ENCODE results near the gene LCOR.

DNA sequence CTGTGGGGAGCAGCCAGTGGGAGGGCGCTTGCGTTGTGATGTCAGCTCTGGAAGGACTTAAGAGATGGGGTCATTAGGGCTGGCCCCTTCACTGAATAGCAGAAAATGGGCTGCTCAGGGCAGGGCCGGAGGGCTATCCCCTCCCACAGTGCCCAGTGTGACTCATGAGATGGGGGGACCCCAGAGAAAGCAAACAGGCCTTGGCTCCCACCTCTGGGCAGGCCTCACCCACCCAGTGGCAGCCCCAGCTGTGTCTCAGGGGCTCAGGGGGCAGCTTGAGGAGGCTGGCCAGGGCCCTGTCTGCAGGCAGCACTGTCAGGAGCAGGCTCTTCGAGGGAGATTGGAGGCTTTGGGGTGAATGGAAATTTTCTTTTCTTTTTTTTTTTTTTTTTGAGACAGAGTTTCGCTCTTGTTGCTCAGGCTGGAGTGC, 185.4 kb downstream of the LCOR start:
- no peak for TF ChIP-seq RFX5 (IDR thresholded peaks at IDR 0.05; ENCODE audit: low read depth, low read length)
- no peak for TF ChIP-seq KDM1A (IDR thresholded peaks at IDR 0.05)
- no peak for TF ChIP-seq HNRNPLL (IDR thresholded peaks at IDR 0.05; ENCODE audit: low read depth, low read length, poor library complexity, severe bottlenecking)
- no peak for TF ChIP-seq BHLHE40 (IDR thresholded peaks at IDR 0.05; ENCODE audit: low read length)
- TF ChIP-seq, protein P1, sequence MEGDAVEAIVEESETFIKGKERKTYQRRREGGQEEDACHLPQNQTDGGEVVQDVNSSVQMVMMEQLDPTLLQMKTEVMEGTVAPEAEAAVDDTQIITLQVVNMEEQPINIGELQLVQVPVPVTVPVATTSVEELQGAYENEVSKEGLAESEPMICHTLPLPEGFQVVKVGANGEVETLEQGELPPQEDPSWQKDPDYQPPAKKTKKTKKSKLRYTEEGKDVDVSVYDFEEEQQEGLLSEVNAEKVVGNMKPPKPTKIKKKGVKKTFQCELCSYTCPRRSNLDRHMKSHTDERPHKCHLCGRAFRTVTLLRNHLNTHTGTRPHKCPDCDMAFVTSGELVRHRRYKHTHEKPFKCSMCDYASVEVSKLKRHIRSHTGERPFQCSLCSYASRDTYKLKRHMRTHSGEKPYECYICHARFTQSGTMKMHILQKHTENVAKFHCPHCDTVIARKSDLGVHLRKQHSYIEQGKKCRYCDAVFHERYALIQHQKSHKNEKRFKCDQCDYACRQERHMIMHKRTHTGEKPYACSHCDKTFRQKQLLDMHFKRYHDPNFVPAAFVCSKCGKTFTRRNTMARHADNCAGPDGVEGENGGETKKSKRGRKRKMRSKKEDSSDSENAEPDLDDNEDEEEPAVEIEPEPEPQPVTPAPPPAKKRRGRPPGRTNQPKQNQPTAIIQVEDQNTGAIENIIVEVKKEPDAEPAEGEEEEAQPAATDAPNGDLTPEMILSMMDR (IDR thresholded peaks at IDR 0.05 in 2 of 3, conservative IDR thresholded peaks at IDR 0.05 in 1 of 3; ENCODE audit: insufficient read depth in 2 of 3, low read depth in 1 of 3, low read length in 3 of 3), result no peak
- TF ChIP-seq PML (IDR thresholded peaks at IDR 0.05; ENCODE audit: low read length), result no peak
- no peak for TF ChIP-seq ESRRA (IDR thresholded peaks at IDR 0.05; ENCODE audit: borderline replicate concordance, low read depth)
- TF ChIP-seq TAF1 (IDR thresholded peaks at IDR 0.05; ENCODE audit: control insufficient read depth, extremely low read depth, insufficient read depth, low read length, severe bottlenecking), result no peak
- TF ChIP-seq POLR2AphosphoS5 (IDR thresholded peaks at IDR 0.05; ENCODE audit: control insufficient read depth, insufficient read depth, low read depth, low read length), result no peak
- TF ChIP-seq ZNF143 (CRISPR knock-in tag; IDR thresholded peaks at IDR 0.05), result no peak
- TF ChIP-seq LARP7 (IDR thresholded peaks at IDR 0.05), result no peak
